HG02763 (cell line): ENCODE measurements around the gene LMNB1.
"Not testable (repeated sequence)": the region's sequence is repeated elsewhere in the genome, so short reads cannot be mapped to it uniquely, and the experiment has no call there.

Experiments
- ATAC-seq: cut with Tn5 transposase; IDR thresholded peaks from one replicate; pipeline ENCODE4 v1.9.1; 2021; ENCODE audit warnings: mild to moderate bottlenecking, moderate library complexity; ENCODE audit not compliant: unreplicated experiment

The LMNB1 gene

DNA sequence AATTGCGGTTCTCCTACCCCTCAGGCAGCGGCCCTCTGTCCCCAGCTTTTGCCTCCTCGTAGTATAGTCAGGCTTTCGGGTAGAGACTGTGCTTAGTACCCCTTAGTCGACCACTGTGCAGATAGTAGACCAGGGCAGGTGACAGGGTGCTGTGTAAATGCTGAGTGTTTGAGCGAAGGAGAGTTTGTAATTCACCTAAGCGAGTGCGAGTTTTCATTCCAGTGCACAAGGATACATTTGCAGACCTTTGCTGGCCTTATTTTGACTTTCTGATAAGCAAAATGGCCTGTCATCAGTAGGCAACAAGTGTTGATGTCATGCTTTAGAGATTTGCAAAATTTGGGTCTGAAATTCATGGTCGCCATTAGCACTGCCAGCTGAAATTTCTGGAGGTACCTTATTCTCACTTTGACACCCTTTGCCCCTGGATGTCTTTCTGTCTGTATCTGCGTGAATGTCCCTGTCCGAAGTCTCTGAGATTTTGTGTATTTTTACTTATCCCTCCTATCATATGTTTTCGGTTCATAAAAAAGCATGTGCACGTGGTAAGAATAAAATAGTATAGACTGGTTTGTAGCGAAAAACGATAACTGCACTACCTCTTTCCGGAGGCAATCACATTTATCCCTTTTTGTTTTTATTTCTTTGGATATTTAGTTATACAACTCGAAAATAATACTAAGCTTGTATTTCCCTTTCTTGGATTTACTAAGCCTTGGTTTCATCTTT lies 1.9 kb downstream of the LMNB1 start:
- peak; percentile 1 for ATAC-seq

DNA sequence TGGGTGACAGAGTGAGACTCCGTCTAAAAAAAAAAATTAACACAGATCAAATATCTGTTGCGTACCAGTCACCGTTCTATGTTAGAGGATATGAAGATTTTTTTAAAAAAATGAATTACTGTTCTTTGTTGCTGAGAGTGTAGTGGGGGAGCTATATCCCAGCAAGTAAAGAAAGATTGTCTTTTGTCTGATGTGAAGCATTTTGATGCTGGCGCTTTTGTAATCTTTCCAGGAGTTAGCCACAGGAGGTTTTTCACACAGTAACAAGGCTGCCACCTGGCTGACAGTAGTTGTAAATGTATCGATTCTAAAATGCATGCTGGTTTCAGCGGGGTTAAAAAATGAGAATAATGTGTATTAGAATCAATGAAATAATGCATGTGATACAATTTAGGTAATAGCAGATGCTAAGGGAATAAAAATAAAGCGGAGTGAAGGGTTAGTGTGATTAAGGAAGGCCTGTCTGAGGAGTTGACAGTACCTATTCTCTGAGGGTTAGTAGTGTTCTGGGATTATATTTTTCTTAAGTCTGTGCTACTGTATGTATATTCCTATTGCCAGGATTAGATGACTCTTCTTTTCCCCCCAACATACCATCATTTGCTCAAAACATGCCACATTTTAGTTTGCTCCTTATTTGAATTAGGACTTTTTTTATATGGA lies 3.4 kb downstream of the LMNB1 start:
- ATAC-seq, result no peak

DNA sequence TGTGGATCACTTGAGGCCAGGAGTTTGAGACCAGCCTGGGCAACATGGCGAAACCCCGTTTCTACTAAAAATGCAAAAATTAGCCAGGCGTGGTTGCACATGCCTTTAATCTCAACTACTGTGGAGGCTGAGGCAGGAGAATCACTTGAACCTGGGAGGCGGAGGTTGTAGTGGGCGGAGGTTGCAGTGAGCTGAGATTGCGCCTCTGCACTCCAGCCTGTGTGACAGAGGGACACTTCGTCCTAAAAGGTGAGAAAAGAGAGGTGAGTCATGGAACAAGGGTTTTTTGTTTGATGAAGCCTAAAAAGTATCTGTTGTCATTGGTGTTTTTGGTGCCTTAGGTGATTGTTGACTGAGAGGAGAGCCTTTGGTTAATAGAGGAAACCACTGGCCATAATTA lies 11.5 kb downstream of the LMNB1 start:
- not testable (repeated sequence) for ATAC-seq

DNA sequence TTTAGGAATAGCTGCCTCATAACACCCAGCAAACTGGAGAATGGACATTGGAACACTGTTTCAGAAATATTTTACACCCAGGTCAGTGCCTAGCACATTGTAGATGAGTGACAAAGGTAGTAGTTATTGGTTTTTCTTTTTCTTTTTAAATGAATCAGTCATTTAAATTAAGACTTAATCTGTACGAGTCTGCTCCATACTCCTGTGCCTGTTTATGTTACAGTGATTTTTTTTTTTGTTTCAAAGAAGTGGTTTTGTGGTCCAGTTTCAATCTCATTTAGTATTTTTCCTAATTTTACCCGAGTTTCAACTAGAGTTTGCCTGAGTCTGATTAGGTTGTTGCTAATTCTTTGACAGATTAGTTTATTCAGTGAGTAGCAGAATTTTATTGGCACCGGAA lies 16.2 kb downstream of the LMNB1 start:
- ATAC-seq, result no peak

DNA sequence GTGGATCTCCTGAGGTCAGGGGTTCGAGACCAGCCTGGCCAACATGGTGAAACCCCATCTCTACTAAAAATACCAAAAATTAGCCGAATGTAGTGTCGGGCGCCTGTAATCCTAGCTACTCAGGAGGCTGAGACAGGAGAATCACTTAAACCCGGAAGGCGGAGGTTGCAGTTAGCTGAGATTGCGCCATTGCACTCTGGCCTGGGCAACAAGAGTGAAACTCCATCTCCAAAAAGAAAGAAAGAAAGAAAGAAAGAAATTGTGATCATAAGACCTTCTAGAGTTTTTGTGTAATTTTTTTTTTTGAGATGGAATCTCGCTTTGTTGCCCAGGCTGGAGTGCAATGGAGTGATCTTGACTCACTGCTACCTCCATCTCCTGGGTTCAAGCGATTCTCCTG lies 16.7 kb downstream of the LMNB1 start:
- not testable (repeated sequence) for ATAC-seq

DNA sequence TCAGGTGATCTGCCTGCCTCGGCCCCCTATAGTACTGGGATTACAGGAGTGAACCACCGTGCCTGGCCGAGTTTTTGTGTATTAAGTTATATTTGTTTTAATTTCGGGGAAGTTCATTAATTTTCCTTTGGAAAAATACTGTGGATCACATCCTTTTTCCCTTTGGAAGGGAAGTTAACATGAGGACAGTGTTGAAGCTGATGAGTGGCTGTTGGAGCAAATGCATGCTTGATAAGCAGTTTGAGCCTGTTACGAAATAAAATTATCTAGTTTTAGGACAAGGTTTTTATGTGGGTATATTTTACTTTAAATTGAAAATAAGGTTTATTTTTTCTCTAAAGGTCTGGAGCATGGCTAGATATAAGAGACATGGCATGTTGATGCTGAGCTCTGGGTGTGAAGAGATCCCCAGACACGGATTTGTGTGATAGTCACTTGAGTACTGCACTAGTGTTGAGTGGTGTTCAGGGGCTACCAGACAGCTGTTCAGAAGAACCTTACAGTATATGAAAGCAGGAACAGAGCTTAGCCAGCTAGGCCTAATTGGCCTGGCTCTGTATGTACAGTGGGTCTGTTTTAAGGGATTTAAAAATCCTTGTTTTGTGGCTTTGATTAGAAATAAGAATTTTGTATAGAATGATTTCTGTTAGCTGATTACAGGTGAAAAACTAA lies 17.4 kb downstream of the LMNB1 start:
- peak; percentile 33 for ATAC-seq

DNA sequence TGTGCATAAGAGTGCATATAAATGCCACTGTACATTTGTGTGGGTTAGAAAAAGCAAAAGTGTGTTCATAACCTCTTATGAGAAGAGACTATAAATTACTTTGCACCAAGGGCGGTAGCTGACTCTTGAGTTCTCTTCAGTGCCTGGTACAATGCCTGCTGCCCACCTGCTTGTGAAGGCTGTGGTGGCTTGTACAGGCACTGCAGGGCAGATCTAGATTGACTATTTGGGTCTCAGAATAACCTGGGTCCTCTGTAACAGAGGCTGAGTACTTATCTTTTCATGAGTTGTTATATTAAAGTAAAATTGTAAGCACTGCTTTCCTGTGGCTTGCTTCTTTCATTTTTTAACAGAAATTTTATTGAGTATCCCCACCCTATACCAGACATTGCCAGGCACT lies 22.8 kb downstream of the LMNB1 start:
- ATAC-seq, result no peak

DNA sequence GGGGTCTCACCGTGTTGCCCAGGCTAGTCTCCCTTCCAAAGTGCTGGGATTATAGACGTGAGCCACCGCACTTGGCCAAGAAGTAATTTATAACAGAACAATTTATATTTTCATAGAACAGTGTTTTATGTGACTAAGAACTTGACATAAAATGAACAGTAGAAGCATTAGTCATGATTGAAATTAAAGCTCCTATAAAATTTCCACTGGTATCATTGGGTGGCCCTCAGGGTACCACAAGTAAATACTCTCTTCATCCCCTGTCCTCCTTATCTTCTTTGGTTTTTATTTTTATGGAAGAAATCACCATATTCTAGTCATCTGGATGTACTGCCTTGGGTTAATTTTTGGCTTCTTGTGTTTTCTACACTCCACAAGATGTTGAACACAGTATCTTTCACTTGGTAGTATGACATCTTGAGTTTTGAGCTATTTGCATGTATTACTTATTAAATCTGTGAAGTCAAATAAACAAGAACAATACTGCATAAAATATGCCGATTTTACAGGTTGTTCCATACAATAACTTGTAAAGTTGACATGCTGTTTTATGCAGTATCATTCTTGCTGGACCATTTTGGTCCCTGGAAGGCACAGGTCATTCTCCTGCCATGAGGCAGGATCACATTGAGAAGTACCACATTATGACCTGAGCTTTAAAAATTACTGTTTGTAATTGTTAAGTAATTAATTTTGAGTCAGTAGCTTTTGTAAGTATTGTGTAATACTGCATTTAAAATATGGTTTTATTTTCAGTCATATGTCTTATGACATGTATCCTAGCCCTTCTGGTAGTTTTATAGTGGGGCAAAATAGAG lies 24.4 kb downstream of the LMNB1 start:
- no peak for ATAC-seq

DNA sequence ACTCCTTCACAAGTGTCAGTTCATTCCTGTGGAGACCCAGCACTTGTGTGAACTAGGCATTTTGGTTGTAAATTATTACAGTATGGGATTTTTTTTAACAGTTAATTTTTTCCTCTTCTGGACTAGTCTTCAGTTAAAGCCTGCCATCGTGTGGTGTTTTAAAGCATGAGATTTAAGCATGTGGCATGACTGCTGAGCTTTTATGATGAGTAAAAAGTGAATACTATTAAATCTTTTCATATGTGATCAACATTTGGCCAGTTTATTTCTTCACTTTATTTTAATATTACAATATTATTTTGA lies 25.0 kb downstream of the LMNB1 start:
- no peak for ATAC-seq

DNA sequence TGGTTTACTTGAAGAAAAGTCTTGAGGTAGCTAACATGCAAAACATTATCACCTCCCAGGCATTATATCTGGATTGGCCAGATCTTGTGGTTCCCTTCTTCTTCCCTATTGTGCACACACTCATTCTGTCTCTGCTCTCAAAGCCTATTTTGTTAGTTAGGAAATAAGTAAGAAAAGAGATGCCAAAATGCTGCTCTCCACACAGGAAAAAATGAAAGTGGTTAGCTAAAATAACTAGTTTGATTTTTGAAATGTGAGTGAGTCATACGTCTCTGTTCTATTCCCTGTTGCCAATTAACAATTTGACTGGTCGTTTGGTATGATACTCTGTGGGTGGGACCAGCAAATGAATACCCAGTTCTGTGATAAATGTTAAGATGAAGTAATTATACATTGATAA lies 28.1 kb downstream of the LMNB1 start:
- no peak for ATAC-seq

DNA sequence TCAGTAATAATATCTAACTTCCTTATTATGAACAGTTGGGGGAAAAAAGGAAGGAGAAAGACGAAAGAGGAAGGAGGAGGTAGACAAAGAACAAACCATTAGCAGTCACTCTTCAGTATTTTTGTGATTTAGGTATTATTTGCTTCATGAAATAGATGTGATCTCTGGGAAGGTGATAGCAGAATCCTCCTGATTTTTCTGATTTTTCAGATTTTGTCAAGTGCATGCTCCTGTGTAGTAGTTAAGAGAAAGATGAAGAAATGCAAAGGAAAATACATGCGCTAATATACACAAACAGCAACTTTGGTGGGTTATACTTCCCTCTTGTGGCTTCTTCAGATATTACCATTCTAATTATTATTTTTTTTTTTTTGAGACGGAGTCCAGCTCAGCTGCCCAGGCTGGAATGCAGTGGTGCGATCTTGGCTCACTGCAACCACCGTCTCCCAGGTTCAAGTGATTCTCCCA lies 31.6 kb downstream of the LMNB1 start:
- no peak for ATAC-seq

DNA sequence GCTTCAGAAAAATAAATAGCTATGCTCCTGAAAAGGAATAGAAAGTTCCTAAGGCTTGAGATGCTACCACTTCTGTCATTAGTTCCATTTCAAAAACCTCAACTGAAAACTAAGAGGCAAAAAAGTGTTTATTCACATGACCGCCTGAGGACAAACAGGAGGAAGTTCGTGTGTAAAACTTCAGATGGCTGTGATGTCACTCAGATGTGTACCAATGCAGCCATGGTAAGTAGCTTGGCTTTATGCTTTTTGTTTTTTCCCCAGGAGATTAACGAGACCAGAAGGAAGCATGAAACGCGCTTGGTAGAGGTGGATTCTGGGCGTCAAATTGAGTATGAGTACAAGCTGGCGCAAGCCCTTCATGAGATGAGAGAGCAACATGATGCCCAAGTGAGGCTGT lies 33.0 kb downstream of the LMNB1 start:
- ATAC-seq, result no peak

DNA sequence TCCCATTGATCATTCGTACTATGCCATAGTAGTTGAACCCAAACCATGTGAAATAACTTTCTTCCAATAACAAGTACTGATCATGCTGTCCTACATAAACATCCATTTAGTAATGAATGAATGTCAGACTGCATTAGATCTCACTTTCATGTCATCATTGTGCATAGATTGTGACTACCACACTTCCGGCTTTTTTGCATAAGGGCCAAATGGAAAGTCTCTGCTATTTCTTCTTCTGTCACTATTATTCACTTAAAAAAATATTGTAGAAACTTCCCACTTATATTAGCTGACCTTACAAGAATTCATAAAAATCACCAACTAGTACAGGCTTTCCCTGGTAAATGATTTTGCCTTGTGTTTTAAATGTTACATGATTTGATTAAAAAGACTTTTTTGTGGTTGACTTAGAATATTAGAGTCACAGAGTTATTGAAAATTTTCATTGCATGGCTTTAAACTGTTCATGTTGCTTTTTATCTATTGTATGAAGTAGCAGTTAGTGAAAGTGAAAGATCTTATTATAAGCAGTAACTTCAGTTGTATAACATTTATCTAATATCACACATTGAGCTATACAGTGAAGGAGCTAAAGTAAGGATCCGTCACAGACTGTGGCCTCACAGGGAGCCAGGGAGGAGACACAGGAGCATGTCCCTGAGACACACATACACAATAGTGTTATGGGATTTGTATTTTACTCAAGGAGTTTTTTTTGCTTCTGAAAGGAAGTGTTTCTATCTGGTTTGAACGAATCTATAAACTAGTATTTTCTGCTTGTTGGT lies 33.9 kb downstream of the LMNB1 start:
- ATAC-seq, result no peak

DNA sequence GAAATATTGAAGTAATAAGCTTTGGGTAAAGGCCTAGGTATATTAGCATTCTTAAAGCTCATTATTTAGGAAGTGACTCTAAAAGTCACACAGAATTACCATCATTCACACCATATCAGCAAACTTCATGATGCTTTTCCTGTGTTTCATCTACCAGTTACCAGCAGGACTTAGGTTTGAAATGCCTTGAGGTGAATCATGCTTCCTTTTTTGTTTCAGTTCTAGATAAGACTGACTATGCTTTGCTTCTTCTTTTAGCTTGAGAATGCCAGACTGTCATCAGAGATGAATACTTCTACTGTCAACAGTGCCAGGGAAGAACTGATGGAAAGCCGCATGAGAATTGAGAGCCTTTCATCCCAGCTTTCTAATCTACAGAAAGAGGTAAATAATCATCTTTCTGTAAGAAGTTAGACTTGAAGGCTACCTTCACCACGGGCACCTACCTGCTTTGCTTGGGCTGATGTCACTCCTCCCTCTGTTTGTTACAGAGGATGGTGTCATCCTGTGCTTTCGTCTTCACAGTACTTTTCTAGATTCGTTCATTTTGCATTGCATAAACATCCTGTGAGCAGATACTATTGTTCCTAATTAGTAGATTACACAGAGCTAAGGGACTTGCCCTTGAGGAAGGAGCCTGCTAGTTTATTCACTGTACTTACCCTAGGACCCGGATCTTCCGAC lies 34.7 kb downstream of the LMNB1 start:
- no peak for ATAC-seq

DNA sequence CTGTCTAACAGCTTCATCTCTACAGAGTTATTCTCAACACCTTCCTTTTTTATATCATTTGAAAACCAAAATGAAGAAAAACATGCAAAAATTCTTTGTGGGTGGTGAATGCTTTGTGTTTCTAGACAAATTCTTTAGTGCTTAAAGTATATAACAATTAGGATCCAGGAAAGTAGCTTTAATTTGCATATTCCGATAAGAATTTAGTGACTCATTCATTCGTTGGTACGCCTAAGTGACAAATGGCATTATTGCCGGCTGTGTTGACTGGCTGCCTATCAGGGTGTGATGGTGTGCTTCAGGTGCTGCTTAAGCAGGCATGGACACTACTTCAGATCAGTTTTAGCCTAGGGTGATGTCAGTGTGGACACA lies 35.2 kb downstream of the LMNB1 start:
- no peak for ATAC-seq

DNA sequence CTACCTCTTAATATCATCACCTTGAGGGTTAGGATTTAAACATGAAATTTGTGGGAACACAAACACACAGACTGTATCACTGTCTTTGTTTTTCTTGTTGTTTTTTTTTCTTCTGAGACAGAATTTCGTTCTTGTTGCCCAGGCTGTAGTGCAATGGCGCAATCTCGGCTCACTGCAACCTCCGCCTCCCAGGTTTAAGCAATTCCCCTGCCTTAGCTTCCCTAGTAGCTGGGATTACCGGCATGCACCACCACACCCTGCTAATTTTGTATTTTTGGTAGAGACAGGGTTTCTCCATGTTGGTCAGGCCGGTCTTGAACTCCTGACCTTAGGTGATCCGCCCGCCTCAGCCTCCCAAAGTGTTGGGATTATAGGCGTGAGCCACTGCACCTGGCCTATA lies 36.9 kb downstream of the LMNB1 start:
- not testable (repeated sequence) for ATAC-seq

DNA sequence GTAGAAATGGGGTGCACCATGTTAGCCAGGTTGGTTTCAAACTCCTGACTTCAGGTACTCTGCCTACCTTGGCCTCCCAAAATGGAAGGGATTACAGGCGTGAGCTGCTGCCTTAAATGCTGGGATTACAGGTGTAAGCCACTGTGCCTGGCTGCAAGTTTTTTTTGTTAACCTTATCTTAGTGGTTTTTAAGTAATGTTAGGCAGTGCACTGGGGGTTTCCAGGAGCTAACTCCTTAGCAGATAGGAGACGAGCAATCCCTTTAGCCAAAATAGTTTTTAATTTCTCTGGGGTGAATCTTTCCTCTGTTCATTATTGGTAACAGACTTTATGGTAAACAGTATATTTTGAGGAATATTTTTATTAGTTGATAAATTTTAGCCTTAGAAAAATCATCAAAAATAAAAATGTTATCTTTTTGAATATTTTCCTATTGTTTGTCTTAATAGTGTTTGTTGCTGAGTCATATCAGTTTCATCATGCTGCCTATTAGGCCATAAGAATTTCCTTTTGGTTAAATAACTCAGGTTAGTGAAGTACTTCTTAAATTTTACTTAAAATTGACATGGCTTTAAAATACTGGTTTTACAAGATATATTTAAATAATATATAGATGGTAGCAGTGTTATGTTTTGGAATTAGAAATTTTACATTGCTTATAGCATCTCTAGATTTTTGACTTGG lies 37.9 kb downstream of the LMNB1 start:
- no peak for ATAC-seq

DNA sequence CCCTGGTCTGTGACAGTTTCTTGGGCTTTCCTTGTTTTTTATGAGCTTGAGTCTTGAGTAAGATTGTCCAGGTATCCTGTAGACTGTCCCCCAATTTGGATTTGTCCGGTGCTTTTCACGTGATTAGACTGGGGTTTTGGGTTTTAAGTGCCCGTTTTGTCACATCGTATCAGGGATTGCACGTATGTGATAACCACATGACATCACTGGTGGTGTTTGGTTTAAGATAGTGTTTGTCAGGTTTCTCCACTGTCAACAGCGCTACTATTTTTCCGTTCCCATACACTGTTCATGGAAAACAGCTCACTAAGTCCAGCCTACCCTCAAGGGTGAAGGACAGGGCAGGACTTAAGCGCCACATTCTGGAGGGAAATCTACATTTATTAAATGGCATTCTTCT lies 39.7 kb downstream of the LMNB1 start:
- ATAC-seq, result no peak

DNA sequence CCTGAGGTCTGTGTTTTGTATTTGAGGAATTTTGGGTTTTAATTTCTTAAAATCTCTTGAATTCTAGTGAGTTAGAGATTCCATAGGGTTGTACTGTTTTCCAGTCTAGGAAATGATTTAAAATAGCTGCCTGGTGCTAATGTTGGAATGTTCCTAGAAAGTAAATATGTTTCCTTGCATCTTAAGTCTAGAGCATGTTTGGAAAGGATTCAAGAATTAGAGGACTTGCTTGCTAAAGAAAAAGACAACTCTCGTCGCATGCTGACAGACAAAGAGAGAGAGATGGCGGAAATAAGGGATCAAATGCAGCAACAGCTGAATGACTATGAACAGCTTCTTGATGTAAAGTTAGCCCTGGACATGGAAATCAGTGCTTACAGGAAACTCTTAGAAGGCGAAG lies 41.8 kb downstream of the LMNB1 start:
- ATAC-seq, result no peak

DNA sequence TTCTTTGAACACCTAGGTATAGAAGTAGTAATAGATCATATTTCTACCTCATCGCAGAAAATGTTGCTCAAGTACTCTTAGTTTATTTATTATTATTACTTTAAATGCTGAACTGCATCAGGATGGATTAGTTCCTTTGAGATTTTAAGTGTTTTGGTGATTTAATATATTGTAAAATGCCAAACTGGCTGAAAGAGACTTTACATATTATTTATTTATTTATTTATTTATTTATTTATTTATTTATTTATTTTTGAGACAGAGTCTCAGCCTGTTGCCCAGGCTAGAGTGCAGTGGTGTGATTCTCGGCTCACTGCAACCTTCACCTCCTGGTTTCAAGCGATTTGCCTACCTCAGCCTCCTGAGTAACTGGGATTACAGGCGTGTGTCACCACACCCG lies 42.3 kb downstream of the LMNB1 start:
- no peak for ATAC-seq
